ENCODE results near the gene PRKAR1A.

Gene PRKAR1A

DNA sequence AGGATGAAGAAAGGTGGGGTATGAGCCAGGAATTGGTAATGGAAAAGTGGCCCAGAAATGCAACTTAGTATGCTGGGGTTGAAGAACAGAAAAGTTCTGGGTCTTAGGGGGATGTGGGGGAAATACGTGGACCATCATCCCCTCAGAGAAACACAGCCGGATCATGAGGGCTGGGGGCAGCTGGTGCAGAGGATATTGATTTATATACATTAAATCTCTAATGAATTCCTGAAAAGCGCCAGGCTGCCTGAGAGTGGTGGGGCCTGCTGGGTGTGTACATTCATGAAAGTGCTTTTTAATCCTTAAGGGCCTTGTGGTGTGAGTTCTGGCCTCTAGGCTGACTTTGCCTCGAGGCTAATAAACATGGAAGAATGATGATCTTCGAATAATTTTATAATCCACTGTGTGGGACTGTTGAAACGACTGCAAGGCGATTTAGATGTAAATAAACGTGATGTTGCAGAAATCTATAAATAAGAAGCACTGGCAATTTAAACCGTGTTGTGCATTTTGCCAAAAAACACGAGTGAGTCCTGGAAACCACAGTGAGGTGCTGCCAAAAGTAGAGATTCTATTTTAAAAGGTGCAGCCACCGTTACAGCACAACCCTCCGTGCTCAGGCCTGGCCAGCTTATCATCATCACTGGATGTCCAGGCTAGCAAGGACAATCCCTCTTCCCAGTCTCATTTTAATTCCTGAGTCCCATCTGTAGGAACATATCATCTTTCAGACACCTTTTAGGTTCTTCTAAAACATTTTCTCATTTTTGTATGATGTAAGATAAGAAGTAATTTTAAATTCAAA, 32.1 kb downstream of the PRKAR1A start:
- no peak for DNase-seq

- no peak for DNase-seq
These were observed 44.3 kb downstream of the PRKAR1A start for GRCh38 chr17:68556551-68556950.

GRCh38 chr17:68559316-68559715, 47.1 kb downstream of the PRKAR1A start:
- no peak for DNase-seq

- DNase-seq, result no peak
These were observed 48.9 kb downstream of the PRKAR1A start for GRCh38 chr17:68560966-68561720.

GRCh38 chr17:68562736-68563135, 50.5 kb downstream of the PRKAR1A start:
- DNase-seq, result no peak

- no peak for DNase-seq
These were observed 52.3 kb downstream of the PRKAR1A start for GRCh38 chr17:68564415-68565111.

DNA sequence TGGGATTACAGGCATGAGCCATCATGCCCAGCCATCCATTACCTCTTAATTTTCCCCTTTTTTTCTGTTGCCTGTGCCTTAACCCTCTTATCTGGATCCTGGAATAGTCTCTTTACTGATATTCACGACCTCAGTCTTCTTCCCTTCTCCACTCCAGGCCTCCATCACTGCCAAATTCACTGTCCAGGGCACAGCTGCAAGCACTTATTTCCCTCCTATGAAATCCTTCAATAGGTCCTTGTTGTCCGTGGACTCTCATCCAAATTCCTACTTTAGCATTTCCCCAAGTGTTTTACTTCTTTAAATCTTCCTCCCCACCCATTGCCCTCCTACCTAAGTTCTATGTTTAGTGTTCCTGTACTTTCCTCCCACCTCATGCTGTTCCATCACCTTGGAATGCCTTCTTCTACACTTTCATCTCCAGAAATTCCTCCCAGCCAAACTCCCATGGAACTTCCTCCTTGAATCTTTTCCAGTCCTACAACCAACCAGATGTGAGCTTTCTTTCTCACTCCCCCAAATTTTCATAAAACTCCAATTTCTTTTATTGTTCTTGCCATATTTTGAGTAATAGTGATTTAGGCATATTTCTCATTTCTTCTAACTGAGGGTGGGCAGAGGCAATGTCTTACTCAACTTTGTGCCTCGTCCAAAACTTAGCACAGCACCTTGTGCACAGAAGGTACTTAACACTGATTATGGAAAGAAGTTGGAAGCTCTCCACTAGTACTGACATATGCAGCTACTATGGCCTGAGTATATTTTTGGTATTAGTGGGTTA, 53.6 kb downstream of the PRKAR1A start:
- DNase-seq, result no peak

DNA sequence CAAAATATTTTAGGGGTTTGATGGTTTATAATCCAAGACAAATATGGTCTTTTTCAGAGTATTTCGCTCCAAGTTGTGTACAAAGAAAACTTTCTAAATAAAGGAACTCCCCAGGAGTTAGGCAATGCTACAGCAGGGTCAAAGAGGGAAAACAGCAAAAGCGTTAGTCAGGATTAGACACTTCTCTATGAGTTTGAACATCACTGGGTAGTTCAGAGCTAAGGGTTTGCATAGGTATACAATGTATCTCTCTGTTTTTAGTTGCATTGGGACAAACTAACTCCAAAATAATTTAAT, 54.2 kb downstream of the PRKAR1A start:
- no peak for DNase-seq

- no peak for DNase-seq
These were observed 54.8 kb downstream of the PRKAR1A start for GRCh38 chr17:68567035-68567434.

DNA sequence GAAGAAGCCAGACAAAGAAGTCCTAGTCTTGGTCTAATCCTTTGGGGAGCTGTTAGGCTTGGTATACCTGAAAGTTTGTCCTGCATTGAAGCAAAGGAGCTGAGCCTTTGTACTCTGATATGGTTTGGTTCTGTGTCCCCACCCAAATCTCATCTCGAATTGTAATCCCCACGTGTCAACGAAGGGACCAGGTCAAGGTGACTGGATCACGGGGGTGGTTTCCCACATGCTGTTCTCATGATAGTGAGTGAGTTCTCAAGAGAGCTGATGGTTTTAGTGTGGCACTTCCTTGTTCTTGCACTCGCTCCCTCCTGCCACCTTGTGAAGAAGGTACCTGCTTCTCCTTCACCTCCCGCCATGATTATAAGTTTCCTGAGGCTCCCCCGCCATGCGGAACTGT, 55.4 kb downstream of the PRKAR1A start:
- no peak for DNase-seq

DNA sequence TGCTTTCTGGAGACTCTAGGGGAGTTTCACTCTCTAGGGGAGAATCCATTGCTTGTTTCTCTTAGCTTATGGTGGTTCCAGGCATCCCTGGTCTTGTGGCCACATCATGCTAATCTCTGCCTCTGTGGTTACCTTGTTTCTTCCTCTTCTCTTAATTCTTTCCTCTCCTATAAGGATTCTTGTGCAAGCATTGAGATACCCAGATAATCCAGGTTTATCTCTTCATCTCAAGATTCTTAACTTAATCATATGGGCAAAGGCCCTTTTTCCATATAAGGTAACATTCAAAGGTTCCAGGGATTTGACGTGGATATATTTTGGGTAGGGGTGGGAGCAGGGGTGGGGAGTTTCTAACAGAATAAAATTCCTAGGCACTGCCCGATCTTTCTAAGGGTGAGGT, 56.4 kb downstream of the PRKAR1A start:
- DNase-seq, result no peak

GRCh38 chr17:68569346-68569745, 57.1 kb downstream of the PRKAR1A start:
- no peak for DNase-seq

DNA sequence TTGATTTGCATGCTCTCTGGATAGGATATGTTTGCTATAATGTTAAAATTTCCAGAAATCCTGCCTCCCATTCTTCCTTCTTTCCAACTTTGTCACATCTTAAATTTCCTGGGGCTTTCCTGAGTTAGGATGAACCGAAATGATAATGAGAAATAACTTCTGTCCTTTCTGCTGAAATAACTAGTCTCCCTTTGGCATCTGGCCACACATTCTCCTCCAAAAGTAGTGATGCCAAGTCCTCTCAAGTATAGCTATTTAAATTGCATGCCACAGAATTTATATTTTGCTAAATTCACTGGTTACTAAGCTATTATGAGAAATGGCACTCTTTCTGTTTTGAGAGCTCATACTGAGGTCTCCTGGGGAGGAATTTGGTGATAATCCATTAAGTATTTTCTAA, 58.3 kb downstream of the PRKAR1A start:
- no peak for DNase-seq

DNA sequence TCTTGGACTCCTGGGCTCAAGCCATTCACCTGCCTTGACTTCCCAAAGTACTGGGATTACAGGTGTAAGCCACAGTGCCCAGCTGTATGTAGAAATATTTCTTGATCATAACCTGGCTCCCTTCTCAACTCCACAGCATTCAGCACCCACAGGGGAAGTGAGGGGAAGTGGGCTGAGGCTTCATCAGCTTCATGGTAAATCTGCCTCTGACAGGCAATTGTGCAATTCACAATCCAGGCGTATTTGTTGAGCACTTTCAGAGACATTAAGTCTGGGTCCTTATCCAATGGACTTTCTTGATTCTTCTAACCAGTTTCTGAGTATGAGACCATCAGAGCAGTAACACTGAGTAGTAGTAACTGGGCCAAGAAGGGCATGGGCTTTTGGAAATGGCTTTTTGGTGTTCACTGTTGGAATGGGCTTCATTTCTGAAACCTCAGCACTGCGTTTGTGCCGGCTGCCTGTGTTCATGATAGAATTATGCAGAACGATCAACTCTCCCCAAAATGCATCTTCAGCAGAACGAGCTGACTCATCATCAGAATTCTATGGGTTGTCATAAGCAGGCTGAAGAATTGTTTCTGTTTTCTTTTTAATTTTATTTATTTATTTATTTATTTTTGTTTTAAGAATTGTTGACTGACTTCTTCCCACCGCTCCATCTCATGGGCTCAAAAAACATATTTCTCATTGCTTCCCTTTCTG, 60.1 kb downstream of the PRKAR1A start:
- DNase-seq, result no peak

- no peak for DNase-seq
These were observed 61.1 kb downstream of the PRKAR1A start for GRCh38 chr17:68573338-68573737.

DNA sequence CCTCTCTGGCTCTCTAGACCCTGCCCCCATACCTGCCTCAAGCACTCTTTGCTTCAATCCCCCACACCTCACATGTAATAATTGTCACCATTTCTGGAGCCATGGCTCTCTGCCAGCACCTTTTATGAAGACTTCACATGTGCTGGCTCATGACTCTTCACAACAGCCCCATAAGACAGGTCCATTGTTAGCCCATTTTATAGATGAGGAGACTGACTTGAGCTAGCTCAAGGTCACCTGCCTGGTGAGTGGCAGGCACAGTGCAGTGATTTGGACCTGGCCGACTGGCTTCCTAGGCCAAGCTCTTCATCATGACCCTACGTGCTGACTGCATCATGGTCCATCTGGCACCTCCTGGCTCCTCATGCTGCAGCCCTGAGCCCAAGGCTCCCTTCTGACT, 63.9 kb downstream of the PRKAR1A start:
- no peak for DNase-seq

- no peak for DNase-seq
These were observed 64.7 kb downstream of the PRKAR1A start for GRCh38 chr17:68576811-68577496.

- DNase-seq, result no peak
These were observed 65.2 kb downstream of the PRKAR1A start for GRCh38 chr17:68577497-68577821.

DNA sequence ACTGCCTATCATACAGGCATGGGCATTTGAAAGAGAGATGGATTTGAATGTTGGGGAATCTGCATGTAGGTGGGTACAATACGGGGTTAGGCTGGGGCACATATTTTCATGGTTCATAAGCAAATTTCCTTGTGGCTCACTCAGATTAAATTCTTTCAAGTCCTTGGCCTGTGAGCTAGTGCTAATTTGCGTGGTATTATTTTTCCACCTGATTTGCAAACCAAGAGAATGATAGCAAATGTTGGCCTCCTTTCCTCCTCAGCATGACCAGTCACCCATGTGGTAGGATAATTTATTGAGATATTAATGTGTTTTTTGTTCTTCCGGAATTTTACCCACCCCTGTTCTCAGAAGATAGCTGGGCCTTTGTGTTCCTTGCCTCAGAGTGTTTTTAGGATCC, 66.0 kb downstream of the PRKAR1A start:
- no peak for DNase-seq

GRCh38 chr17:68579194-68579927, 67.1 kb downstream of the PRKAR1A start:
- DNase-seq, result no peak

- no peak for DNase-seq
These were observed 68.1 kb downstream of the PRKAR1A start for GRCh38 chr17:68580236-68580770.

Data from activated gamma-delta T cell (primary cell).